ENCODE measurements around the gene FARS2.
"Not testable (repeated sequence)": the region's sequence is repeated elsewhere in the genome, so short reads cannot be mapped to it uniquely, and the experiment has no call there.

Gene FARS2

GRCh38 chr6:5667737-5668136 is 406.4 kb downstream of the FARS2 start:
- no peak for DNase-seq (ENCODE audit: low spot score)

- no peak for DNase-seq (ENCODE audit: low spot score)
Measured at GRCh38 chr6:5670381-5670780, 409.1 kb downstream of the FARS2 start.

- peak; percentile 3 for DNase-seq (ENCODE audit: low spot score)
Measured at GRCh38 chr6:5670811-5671561, 409.7 kb downstream of the FARS2 start.

- no peak for DNase-seq (ENCODE audit: low spot score)
Measured at GRCh38 chr6:5671601-5672559, 410.6 kb downstream of the FARS2 start.

- DNase-seq (ENCODE audit: low spot score) = no peak
Measured at GRCh38 chr6:5672581-5673011, 411.3 kb downstream of the FARS2 start.

GRCh38 chr6:5673019-5673790 is 411.9 kb downstream of the FARS2 start:
- DNase-seq (ENCODE audit: low spot score) = no peak

- no peak for DNase-seq (ENCODE audit: low spot score)
Measured at GRCh38 chr6:5674141-5674540, 412.8 kb downstream of the FARS2 start.

- DNase-seq (ENCODE audit: low spot score) = no peak
Measured at GRCh38 chr6:5674721-5675120, 413.4 kb downstream of the FARS2 start.

GRCh38 chr6:5676701-5677100 is 415.4 kb downstream of the FARS2 start:
- DNase-seq (ENCODE audit: low spot score) = no peak

- DNase-seq (ENCODE audit: low spot score) = no peak
Measured at GRCh38 chr6:5677219-5678000, 416.1 kb downstream of the FARS2 start.

GRCh38 chr6:5679270-5679669 is 418.0 kb downstream of the FARS2 start:
- DNase-seq (ENCODE audit: low spot score) = no peak

- DNase-seq (ENCODE audit: low spot score) = no peak
Measured at GRCh38 chr6:5679691-5680090, 418.4 kb downstream of the FARS2 start.

- no peak for DNase-seq (ENCODE audit: low spot score)
Measured at GRCh38 chr6:5680095-5680494, 418.8 kb downstream of the FARS2 start.

GRCh38 chr6:5681480-5681879 is 420.2 kb downstream of the FARS2 start:
- DNase-seq (ENCODE audit: low spot score) = no peak

GRCh38 chr6:5682530-5682929 is 421.2 kb downstream of the FARS2 start:
- DNase-seq (ENCODE audit: low spot score) = no peak

- DNase-seq (ENCODE audit: low spot score) = not testable (repeated sequence)
Measured at GRCh38 chr6:5683747-5684146, 422.4 kb downstream of the FARS2 start.

- no peak for DNase-seq (ENCODE audit: low spot score)
Measured at GRCh38 chr6:5684320-5685053, 423.2 kb downstream of the FARS2 start.

- no peak for DNase-seq (ENCODE audit: low spot score)
Measured at GRCh38 chr6:5693225-5694145, 432.2 kb downstream of the FARS2 start.
